NCI-H2196 (cell line): ENCODE data around the gene ZIC1.

ENCODE experiments used
- DNase-seq: peaks from one replicate; lab custom pipeline; 2025; ENCODE audit not compliant: unreplicated experiment; lab: John Stamatoyannopoulos, UW

ZIC1 gene

DNA sequence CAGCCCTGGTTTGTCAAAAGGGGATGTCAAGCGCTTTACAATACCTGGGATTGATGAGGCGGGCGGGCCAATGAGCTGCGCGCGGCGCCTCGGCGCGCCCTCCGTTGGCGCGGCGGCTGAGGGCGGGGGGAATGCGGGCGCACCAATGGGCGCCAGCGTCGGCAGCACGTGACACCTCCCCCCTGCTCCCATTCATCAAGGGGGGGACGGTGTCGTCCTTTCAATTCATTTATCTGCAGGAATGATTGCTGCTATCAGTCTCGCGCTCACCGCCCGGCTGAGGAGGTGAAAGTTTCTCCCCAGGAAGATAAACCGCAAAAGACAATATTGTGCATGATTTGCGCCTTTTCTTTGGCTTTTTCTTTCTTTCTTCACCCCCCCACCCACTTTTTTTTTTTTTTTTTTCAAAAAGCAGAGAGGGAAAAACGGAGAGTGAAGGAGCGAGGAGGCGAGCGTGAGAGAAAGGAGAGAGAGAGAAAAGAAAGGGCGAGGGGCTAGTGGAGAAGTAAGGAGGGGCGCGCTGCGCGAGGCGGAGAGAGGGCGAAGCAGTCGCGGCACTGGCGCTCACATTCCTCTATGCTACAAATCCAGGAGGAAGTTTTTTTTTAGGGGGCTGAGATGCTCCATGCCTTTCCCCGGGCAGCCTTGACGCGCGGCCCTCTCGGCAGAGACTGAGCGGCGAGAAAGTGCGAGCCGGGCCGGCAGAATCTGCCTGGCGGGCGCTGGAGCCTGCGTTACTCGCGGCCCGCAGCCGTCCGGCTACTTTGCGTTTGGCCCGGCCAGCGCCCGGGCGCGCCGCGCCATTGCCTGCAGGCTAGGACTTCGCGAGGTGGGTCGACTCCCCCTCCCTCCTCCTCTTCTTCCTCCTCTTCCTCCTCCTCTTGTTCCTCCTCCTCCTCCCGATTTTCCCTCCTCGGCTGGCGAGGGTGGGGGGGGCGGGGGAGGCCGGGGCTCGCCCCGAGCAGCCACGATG, at the start of gene ZIC1:
Gene ZIC1 (plus strand): TSS at position 223 of the 973 bp plus-strand sequence. CDS start 748 bp downstream, at position 971.
- DNase-seq: no peak

DNA sequence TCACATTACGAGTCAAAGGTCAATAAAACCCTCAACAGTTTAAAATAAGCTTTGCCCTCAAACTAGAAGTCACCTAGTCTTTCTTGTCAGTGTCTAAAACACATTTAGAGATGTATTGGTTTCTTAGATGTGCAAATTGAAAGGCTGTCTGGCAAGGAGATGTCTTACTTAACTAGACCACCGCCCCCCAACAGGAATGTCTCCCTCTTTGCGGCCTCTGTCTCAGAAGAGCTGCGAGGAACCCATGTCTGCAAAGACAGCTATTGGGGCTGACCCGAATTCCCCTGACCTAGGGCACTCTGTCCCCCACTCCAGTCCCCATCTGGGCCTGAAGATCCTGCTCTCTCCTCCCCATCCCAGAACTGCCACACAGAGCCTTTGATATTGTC, 49.1 kb upstream of the ZIC1 start:
- no peak for DNase-seq

DNA sequence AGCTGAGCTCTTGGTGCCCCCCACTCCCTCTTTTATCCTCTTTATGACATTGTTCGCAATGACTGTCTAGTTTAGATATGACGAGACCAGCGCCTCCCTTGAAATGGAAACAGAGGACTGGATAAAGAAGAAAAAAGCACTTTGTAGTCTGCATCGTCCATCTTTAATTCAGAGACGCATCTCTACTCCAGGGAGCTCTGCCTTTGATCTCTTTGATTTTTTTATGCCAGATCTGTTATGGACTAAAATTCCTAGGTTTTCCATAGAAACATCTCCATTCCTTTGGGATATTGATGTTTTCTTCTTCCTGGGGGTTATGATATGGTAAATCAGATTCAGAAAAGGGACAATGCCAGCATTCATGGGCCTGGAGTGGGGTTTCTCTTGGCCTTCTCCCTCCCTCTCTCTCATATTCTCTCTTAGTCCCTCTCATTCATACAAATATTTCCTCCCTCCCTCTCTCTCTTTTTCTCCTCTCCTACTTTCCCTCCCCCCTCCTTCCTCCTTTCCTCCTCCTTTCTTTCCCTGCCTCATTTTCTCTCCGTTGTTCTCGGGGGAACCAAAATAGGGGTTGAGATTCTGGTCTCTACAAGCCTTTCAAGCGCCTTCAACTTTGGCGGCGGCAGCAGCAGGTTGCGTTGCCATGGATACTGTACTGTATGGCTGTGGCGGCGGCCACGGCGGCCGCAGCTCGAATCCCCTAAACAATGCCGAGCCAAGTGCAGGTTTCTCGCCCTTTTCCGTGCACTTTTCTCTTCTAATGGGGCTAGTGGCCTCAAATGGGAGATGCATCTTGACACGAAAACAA, 48.3 kb upstream of the ZIC1 start:
- DNase-seq: no peak

DNA sequence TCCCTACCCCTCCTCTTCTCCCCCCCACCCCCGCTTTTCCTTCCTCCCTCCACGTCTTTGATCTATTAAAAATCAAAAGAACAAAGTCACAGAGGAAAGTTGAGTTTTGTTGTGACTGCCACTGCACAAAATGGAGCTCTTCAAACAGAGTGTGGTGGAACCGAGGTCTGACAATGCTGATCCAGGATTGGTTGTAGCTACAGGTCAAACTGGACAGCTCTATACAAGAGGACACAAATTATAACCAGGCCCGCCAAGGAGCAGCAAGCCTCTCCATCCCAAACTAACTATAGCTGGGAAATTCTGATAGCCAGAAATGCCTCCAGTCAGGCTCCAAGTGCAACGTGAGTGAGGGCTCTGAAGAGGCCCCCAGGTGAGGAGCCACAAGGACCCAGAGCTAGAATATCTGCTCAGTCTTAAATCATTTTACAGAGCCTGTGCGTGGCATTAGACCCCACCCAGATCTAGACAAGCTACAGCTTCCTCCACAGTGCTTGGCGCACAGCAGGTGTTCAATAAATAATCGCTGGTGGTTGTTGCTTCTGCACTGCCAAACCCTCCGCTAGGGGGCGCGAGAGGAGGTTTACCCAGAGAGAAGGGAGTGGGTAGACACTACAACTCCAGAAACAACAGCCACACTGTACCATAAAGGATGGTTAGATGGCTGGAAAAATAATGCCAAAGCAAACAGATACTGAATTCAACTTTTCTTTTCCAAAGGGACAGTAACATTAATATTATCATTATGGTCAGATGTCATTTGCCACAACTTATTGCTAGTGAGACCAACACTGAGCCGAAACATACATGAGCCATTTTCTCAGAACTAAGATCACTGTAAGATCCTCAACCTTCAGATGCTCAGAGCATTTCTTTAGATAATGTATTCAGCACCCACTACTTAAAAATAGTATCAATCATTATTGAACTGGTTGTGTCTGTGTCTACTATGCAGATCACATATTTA, 47.4 kb upstream of the ZIC1 start:
- DNase-seq: no peak

DNA sequence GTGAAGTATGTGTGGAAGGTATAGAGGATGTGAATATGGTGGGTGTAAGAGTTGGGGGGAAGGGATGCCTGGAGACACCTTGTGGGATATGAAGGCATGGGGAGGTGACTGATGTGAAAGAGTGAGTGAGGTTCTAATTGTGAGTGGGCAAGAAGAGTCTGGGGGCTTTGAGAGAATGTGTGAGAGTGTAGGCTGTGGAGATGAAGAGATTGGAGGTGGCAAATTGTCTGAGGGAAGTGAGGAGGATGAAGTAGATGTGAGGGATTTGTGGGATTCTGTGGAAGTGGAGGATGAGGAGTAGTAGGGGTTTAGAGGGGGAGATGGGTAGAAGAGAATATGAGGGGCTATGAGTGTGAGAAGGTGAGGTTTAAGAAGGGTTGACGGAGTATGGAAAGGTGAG, 44.4 kb upstream of the ZIC1 start:
- no peak for DNase-seq

DNA sequence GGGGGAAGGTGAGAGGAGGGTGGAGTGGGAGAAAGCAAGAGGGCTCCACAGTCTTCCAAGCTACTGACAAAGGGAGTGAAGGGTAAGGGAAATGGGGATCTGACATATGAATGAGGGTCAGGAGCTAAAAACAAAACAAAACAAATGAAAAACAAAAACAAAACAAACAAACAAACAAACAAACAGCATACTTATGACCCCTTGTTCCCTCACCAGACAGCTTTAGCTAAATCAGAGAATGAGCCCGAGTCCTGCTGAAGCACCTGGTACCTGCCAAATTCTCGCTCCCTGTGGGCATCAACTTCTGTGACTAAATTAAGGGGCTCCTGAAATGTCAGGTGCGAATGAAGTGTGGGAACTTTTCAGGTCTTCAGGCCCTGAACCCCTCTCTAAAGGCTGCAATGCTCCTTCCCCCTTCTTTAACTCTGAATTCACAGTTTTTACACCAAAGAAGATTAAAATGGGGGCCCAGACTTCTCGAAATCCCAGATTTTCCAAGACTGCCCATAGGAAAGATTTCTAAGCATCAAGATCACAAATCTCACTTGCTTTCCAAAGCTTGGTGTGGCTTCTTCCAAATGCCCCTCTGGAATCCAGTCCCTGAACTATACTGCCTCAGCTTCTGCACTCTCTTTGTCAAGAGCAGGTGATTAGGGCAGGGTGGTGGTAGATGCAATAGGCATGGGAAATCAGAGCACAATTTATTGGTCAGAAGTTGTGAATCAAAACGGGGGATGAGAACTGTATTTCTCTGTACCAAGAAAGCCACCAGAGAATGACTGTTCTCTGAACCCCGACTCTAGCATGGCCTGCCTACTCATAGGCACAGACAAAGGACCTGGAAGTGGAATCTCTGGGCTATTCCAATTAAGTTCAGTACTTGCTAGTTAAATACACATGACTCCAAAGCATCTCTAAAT, 43.7 kb upstream of the ZIC1 start:
- no peak for DNase-seq

DNA sequence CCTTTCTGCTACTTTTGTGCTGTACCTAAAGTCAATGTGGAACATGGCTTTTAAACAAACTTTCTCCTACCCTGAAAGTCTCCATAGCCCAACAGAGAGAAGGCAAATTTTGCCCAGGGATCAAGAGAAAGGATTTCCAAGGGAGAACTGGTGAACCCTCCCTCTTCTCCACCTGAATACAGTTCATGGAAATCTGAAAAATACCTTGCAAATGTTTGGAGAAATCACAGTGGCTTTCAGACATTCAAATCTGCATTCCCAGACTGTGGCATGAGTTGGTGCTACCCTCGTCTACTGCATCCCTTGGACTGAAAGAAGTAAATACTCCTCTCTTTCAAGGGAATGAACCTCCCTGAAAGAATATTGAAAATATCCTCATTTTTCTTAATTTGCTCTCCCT, 41.5 kb upstream of the ZIC1 start:
- no peak for DNase-seq

DNA sequence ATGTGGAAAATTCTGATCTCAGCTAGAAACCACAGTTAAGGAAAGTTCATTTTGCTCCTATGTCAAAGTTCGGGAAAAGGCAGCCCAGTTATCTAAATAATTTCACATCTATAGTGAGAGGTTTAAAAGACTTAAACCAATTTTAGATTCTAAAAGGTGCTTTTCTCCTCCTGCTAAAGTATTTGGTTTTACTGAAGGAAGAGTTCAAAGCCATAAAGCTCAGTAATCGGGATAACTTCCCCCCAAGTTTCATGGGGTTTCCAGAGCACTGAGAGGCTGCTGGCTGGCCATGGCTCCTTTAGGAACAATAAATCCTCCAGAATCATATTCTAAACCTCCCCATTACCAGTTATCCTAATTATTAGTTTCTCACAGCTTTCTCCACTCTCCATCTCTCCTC, 41.0 kb upstream of the ZIC1 start:
- DNase-seq: no peak

DNA sequence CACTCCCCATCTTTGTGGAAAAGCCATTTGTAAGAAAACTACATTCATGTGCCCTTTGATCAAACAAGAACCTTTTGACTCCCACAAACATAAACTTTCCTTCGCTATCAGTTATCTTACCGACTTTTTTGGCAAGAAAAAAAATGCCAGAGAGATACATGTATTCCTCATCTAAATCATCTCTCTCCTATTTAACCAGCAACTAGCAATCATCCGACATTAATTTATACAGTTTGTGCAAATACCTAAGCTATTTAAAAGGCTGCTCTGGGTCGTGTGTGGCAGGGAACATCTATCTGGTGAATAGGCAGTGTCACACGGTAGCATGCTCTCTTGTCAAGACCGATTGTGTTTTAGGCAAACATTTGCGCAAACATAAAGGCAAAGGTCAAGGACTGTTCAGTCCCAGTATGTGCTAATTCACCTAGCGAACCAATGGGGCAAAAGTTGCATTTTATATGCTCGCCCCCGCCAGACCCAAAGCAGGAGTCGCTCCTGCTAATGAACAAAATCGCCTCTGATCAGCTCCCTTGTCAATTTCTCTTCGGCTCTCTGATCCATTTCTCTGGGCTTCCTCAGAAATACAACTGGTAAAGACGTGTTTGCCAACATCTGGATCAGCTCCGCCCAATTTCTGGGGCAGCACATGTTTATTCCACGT, 40.5 kb upstream of the ZIC1 start:
- no peak for DNase-seq

DNA sequence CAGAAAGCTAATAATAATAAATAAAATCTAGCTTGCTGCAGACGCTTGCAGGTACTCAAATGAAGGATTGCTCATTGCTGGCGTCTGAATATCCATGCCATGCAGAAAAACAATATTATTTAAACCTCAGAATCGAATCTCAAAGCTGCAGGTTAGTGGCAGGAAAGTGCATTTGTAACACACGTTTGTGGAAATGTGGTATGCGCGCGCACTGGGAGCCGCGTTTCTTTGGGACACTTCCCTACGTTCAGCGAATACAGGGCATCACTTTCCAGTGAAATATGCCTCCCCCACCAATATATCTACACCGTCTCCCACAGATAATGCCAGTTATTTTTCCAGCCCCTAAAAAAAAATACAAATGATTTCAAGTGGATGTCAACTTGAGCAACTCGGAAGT, 39.9 kb upstream of the ZIC1 start:
- no peak for DNase-seq

DNA sequence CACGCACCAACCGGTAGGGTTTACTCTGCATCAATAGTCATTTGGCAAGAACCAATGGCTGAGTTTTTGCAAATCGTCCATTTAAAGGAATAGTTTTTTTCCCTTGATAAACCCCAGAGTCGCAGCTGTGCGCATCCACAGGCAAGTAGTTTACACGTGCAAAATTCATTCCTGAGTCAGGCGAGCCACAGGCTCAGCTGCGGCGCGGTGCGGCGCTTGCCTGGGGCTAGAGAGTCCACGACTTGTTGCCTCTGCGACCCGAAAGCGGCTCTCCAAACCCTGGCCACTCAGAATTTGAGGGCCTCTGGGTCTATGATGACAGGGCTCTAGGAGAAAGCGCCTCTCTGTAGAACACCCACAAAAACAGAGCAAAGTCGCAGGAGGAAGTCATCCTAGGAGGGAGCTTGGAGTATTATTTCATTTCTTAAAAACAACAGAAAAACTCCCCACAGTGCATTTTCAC, 39.5 kb upstream of the ZIC1 start:
- no peak for DNase-seq

DNA sequence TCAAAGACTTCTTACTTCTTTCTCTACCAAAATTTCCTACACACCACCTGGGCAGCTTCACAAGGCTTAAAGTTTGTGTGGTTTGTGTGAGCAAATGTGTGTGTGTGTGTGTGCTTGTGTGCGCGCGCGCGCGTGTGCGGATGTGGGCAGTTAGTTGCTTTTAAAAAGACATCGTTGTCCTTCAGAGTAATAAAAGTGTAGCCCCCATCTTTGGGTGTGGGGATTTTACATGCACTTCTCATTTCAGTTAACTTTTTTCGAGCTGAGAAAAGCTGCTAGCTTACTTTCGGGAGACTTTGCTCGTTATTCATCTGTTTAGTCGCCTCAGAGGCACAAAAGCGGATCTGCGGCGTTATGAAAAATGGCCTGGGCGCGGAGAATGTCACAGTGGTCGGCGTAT, 38.8 kb upstream of the ZIC1 start:
- no peak for DNase-seq

DNA sequence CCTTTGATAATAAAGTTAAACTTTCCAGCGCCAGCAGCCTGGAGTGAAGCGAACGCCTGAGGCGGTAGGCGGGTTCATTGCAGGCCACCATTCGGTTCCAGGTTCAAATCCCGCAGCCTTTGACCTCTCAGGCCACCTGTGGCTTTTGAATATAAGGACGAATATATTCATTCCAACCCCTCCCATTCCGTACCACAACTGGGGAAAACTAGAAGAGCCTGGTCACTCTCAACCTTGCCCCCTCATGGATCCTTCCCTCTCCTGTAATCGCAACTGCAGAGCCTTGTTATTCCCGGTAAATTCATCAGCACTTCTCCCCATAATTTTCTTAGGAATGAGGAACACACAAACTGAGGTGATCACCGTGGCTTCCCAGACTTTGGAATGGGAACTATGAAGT, 38.0 kb upstream of the ZIC1 start:
- no peak for DNase-seq

DNA sequence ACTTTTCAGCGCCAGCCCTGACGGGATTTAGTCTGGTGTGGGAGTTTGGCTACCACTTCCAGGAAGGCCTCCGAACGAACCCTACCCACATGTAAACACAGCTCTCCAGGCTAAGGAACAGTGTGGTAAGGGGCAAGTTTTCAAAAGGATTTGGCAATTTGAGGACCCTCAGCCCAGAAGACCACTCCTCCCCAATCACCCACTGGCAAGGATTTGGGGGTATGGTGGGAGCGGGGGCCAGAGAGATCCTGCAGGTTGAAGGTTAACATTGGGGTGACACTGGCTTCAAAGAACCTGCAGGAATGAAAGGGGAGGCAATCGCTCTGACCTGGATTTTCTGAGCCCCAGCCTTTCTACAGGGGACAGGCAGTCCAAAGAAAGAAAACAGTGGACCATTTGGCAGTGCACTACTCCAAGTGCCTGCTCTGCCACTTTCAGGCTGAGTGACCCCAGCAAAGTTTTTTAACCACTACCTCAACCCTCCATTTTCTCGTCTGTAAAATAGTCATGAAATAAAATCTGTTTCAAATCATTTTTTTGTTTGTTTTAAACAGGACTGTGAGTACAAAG, 37.3 kb upstream of the ZIC1 start:
- DNase-seq: no peak

DNA sequence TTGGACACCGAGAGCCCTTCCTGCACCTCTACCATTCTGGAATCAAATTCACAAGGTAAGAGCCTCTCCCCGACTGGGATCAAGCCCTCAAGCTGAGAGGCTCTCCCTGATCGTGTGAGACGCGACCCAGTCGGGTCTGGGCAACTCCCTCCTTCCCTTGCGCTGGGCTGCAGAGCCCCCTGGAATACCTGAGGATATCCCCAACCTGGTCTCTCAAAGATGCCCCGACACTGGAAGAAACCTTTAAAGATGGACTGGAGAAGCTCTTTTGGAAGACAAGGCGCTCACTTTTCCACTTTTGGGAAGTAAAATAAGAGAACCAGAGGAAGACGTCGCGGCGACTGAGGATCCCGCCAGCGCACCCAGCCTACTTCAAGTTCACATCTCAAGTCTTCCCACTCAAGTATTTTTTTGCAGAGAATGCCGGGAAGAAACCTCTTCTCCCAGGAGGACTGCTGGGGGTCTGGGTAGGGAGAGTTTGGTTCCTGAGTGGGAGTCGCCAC, 36.6 kb upstream of the ZIC1 start:
- no peak for DNase-seq

DNA sequence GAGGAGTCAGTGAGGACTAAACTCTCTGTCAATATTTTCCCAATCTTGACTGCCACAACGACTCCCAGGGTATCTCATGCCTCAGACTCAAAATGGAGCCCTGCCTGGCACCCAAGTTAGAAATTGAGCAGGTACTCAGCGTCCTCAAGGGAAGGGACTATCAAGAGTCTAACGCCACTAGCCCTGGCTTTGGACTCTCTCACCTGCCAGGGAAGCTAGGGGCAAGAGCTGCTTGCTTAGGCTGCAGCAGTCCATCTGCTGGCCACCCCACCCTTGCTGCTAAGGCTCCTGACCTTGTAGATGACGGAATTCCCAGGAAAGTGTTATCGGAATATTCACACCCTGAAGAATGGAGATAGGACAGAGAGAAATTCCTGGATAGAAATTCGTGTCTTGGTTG, 35.9 kb upstream of the ZIC1 start:
- DNase-seq: no peak

DNA sequence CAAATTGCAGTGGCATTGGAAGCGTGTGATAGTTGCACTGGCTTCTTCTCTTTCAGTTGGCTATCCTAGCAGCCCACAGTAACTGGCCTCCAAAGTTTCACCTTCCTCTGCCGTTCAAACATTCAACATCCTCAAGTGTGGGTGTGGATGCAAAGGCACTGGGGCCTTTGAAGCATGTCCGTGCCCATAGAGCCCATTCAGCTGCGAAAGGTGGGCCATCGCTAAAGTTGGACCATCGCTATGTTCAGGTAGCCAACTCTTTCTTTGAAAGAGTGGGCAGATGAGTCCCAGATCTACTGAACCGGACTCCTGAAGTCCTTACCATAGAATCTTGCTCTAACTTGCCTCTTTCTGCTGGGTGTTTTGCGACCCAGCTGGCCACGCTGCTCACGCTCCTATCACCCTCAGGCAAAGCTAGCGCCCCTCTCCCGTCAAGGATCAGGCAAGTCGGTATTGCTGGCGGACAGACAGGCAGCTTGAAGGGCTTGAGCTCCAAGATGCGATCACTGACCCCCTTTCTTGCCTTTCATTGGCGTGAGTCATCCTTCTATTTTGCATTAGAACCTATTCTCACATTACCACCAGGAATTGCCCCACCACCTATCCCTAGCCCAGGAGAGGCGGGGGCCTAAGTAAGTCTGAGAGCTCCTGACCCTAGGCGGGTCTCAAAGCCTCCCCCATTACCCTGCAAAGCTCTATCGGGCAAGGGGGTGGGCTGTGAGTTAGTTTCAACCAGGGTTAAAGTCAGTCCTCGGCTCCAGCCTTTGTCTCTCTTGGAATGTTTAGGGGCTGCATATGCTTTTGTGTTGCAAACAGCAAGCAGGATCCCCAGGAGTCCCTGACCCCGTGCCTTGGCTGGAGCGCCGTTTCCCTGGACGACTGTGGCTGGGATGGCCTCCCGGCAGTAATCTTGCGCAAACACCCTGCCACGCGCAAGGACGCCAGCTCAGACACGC, 31.5 kb upstream of the ZIC1 start:
- DNase-seq: no peak

DNA sequence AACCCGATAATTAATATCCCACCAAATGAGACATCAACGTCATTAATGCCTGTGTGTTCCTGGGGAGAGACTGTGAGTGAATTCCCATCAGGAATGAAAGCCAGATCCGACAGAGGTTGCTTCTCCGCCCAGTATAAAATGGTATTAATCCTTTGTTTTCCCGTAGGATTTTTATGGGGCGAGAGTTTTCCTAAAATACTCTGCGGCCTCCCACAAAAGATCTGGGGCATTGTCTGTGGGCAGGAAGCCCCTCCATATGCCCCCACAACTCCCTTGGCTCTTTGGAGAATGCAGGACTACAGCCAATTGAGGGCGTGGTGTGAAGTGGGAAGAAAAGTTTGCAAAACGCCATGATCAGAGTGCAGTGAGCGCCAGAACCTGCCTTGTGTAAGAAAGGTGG, 29.5 kb upstream of the ZIC1 start:
- no peak for DNase-seq
